Neuronal stem cell (in vitro differentiated cells): ENCODE results near the gene LAMA2.

Experiments used
- DNase-seq: peaks from one replicate; pipeline ENCODE4 v3.0.0-alpha.2; 2013; ENCODE audit warnings: low spot score
- H2AFZ ChIP-seq: one replicate; pipeline ENCODE4 v1.6.1; 2013; ENCODE audit warnings: mild to moderate bottlenecking, low read length, inconsistent platforms
- H2AK5ac ChIP-seq: 2 replicates; pipeline ENCODE4 v1.6.1; 2013; ENCODE audit warnings: low read depth, mild to moderate bottlenecking, inconsistent platforms, low read length, moderate library complexity, mixed read lengths
- H2BK120ac ChIP-seq: 2 replicates; pipeline ENCODE4 v1.6.1; 2013; ENCODE audit warnings: low read depth, mild to moderate bottlenecking, inconsistent platforms, low read length, moderate library complexity, mixed read lengths
- H2BK12ac ChIP-seq: one replicate; pipeline ENCODE4 v1.6.1; 2013; ENCODE audit warnings: low read length, inconsistent platforms
- H2BK15ac ChIP-seq: 2 replicates; pipeline ENCODE4 v1.6.1; 2013; ENCODE audit warnings: mild to moderate bottlenecking, low read length, inconsistent platforms, mixed read lengths
- H2BK5ac ChIP-seq: one replicate; pipeline ENCODE4 v1.6.1; 2013; ENCODE audit warnings: inconsistent platforms, mild to moderate bottlenecking, low read length, moderate library complexity
- H3K14ac ChIP-seq: one replicate; pipeline ENCODE4 v1.6.1; 2013; ENCODE audit warnings: low read length, inconsistent platforms
- H3K18ac ChIP-seq: 2 replicates; pipeline ENCODE4 v1.6.1; 2013; ENCODE audit warnings: low read length, inconsistent platforms
- H3K23ac ChIP-seq: 2 replicates; pipeline ENCODE4 v1.6.1; 2013; ENCODE audit warnings: low read depth, mild to moderate bottlenecking, mixed read lengths, low read length, inconsistent platforms; ENCODE audit not compliant: poor library complexity
- H3K27ac ChIP-seq: replicated peaks from 3 replicates; pipeline ENCODE4 v1.5.1; 2013; ENCODE audit warnings: low read length, inconsistent platforms
- H3K27me3 ChIP-seq, 3 experiments: 2 replicates each; pipeline ENCODE4 v1.6.1; 2013; ENCODE audit warnings: low read length in 3 of 3, mild to moderate bottlenecking in 2 of 3, inconsistent platforms in 1 of 3, low read depth in 1 of 3, mixed read lengths in 1 of 3, moderate library complexity in 1 of 3; ENCODE audit not compliant: control insufficient read depth in 3 of 3, insufficient read depth in 3 of 3
- H3K36me3 ChIP-seq, 2 donors: replicated peaks in 1 of 2; 2 replicates each; pipeline ENCODE4 v1.6.1; 2013; ENCODE audit warnings: low read length in 2 of 2; ENCODE audit not compliant: control insufficient read depth in 2 of 2, insufficient read depth in 2 of 2
- H3K4ac ChIP-seq: 2 replicates; pipeline ENCODE4 v1.6.1; 2013; ENCODE audit warnings: inconsistent platforms, mild to moderate bottlenecking, low read length, moderate library complexity
- H3K4me1 ChIP-seq, 2 donors: 1 replicate in 1 of 2; 2 replicates in 1 of 2; pipeline ENCODE4 v1.6.1; 2013; ENCODE audit warnings: low read length in 2 of 2, low read depth in 1 of 2; ENCODE audit not compliant: control insufficient read depth in 2 of 2, insufficient read depth in 1 of 2
- H3K4me2 ChIP-seq: one replicate; pipeline ENCODE4 v1.6.1; 2013; ENCODE audit warnings: mild to moderate bottlenecking, low read length, inconsistent platforms; ENCODE audit not compliant: insufficient read depth, poor library complexity, severe bottlenecking
- H3K4me3 ChIP-seq, 2 donors: 2 replicates each; pipeline ENCODE4 v1.5.1; 2013; ENCODE audit warnings: low read length in 2 of 2, mild to moderate bottlenecking in 2 of 2, inconsistent platforms in 1 of 2, moderate library complexity in 1 of 2
- H3K79me1 ChIP-seq: one replicate; pipeline ENCODE4 v1.6.1; 2013; ENCODE audit warnings: low read depth, mild to moderate bottlenecking, inconsistent platforms, low read length, moderate library complexity
- H3K9ac ChIP-seq: one replicate; pipeline ENCODE4 v1.6.1; 2013; ENCODE audit warnings: mild to moderate bottlenecking, low read depth, low read length, inconsistent platforms; ENCODE audit not compliant: poor library complexity
- H3K9me3 ChIP-seq, 2 donors: replicated peaks in 1 of 2; 2 replicates each; pipeline versions ENCODE3 to v1.6.1; 2013; ENCODE audit warnings: low read length in 2 of 2, mild to moderate bottlenecking in 2 of 2, inconsistent platforms in 1 of 2, low read depth in 1 of 2, mixed read lengths in 1 of 2, moderate library complexity in 1 of 2; ENCODE audit not compliant: control insufficient read depth in 2 of 2, insufficient read depth in 1 of 2
- H4K8ac ChIP-seq: one replicate; pipeline ENCODE4 v1.6.1; 2013; ENCODE audit warnings: low read depth, mild to moderate bottlenecking, inconsistent platforms, low read length, moderate library complexity
- H4K91ac ChIP-seq: one replicate; pipeline ENCODE4 v1.6.1; 2013; ENCODE audit warnings: low read length, low read depth, mild to moderate bottlenecking, inconsistent platforms; ENCODE audit not compliant: poor library complexity
- WGBS, 2 donors: extraction: QIAGEN DNeasy Blood & Tissue Kit; methylation state at CpG; one replicate each; pipeline ENCODE4 v1.1.7; 2013; ENCODE audit warnings: missing lambda C conversion rate in 2 of 2, mixed read lengths in 1 of 2; ENCODE audit not compliant: insufficient read length in 2 of 2, insufficient replicate concordance in 1 of 2; ENCODE audit errors: extremely low coverage in 2 of 2; 5-methylcytosine and 5-hydroxymethylcytosine counted together

LAMA2 gene

GRCh38 chr6:129269891-129270290 is 387.0 kb downstream of the LAMA2 start:
- Histone ChIP-seq H3K23ac (no peak overlapping the region), H2BK12ac (no peak overlapping the region), H3K4me2 (no peak overlapping the region), H3K9me3 (no peaks in the 10 kb centered on the region), H3K36me3 (no peaks in the 10 kb centered on the region), H3K27ac (no peak overlapping the region), H3K27me3 (no peaks in the 10 kb centered on the region), H2BK120ac (no peak overlapping the region), H2BK15ac (no peak overlapping the region), H2AFZ (no peak overlapping the region), H3K18ac (no peak overlapping the region), H4K91ac (no peak overlapping the region), H2AK5ac (no peak overlapping the region), H2BK5ac (no peak overlapping the region), H3K79me1 (no peaks in the 10 kb centered on the region), H3K9ac (no peak overlapping the region), H3K4me3 (no peak overlapping the region), H3K4me1 (no peaks in the 10 kb centered on the region), H3K14ac (no peak overlapping the region), H3K4ac (no peak overlapping the region), H4K8ac (no peak overlapping the region)
- WGBS, 2 donors: no CpG with 5 or more reads among the region's 2 CpGs
- no peak for DNase-seq

- H3K23ac ChIP-seq: no peak overlapping the region
- no peak for DNase-seq
- no peaks in the 10 kb centered on the region for H3K9me3 ChIP-seq
- H3K27me3 ChIP-seq: no peaks in the 10 kb centered on the region
- H3K36me3 ChIP-seq: no peaks in the 10 kb centered on the region
- H3K27ac ChIP-seq: no peak overlapping the region
- no CpG with 5 or more reads among the region's 2 CpGs for WGBS, 2 donors
- no peak overlapping the region for H3K4me2 ChIP-seq
- no peak overlapping the region for H2AK5ac ChIP-seq
- no peak overlapping the region for H3K18ac ChIP-seq
- H3K4ac ChIP-seq: no peak overlapping the region
- H2BK5ac ChIP-seq: no peak overlapping the region
- no peaks in the 10 kb centered on the region for H3K4me1 ChIP-seq
- no peaks in the 10 kb centered on the region for H3K79me1 ChIP-seq
- no peak overlapping the region for H4K8ac ChIP-seq
- H2AFZ ChIP-seq: no peak overlapping the region
- no peak overlapping the region for H3K9ac ChIP-seq
- H2BK120ac ChIP-seq: no peak overlapping the region
- no peak overlapping the region for H3K4me3 ChIP-seq
- H4K91ac ChIP-seq: no peak overlapping the region
- no peak overlapping the region for H2BK15ac ChIP-seq
- H3K14ac ChIP-seq: no peak overlapping the region
- H2BK12ac ChIP-seq: no peak overlapping the region
Observed at GRCh38 chr6:129270450-129270849, 387.5 kb downstream of the LAMA2 start.

- no peak overlapping the region for H2BK12ac ChIP-seq
- H3K4me3 ChIP-seq: no peak overlapping the region
- no peak overlapping the region for H4K91ac ChIP-seq
- H3K18ac ChIP-seq: no peak overlapping the region
- no peaks in the 10 kb centered on the region for H3K4me1 ChIP-seq
- no peak overlapping the region for H3K14ac ChIP-seq
- H2BK15ac ChIP-seq: no peak overlapping the region
- WGBS, 2 donors: no CpG with 5 or more reads among the region's 3 CpGs
- no peaks in the 10 kb centered on the region for H3K36me3 ChIP-seq
- no peaks in the 10 kb centered on the region for H3K79me1 ChIP-seq
- H3K9me3 ChIP-seq: no peaks in the 10 kb centered on the region
- H2BK120ac ChIP-seq: no peak overlapping the region
- H3K4ac ChIP-seq: no peak overlapping the region
- H2BK5ac ChIP-seq: no peak overlapping the region
- H3K4me2 ChIP-seq: no peak overlapping the region
- H3K27ac ChIP-seq: no peak overlapping the region
- no peaks in the 10 kb centered on the region for H3K27me3 ChIP-seq
- no peak overlapping the region for H3K9ac ChIP-seq
- no peak overlapping the region for H4K8ac ChIP-seq
- H3K23ac ChIP-seq: no peak overlapping the region
- H2AFZ ChIP-seq: no peak overlapping the region
- H2AK5ac ChIP-seq: no peak overlapping the region
- DNase-seq: no peak
Observed at GRCh38 chr6:129273161-129273560, 390.2 kb downstream of the LAMA2 start.

GRCh38 chr6:129276461-129276860 is 393.5 kb downstream of the LAMA2 start:
- H2BK12ac ChIP-seq: no peak overlapping the region
- H2BK15ac ChIP-seq: no peak overlapping the region
- no peak overlapping the region for H2AFZ ChIP-seq
- no peaks in the 10 kb centered on the region for H3K36me3 ChIP-seq
- H3K4ac ChIP-seq: no peak overlapping the region
- no peak overlapping the region for H2BK120ac ChIP-seq
- H4K91ac ChIP-seq: no peak overlapping the region
- no peak overlapping the region for H3K23ac ChIP-seq
- no peak overlapping the region for H3K18ac ChIP-seq
- no peaks in the 10 kb centered on the region for H3K27me3 ChIP-seq
- no peak overlapping the region for H3K14ac ChIP-seq
- no CpG with 5 or more reads among the region's 1 CpG for WGBS, 2 donors
- H2BK5ac ChIP-seq: no peak overlapping the region
- no peak overlapping the region for H2AK5ac ChIP-seq
- H4K8ac ChIP-seq: no peak overlapping the region
- no peak overlapping the region for H3K4me3 ChIP-seq
- DNase-seq: no peak
- H3K9me3 ChIP-seq: no peaks in the 10 kb centered on the region
- H3K9ac ChIP-seq: no peak overlapping the region
- no peak overlapping the region for H3K4me2 ChIP-seq
- no peaks in the 10 kb centered on the region for H3K79me1 ChIP-seq
- H3K4me1 ChIP-seq: no peaks in the 10 kb centered on the region
- H3K27ac ChIP-seq: no peak overlapping the region
